Measurements from ENCODE around the gene METTL1. TPM values are rescaled to one million over a fixed set of nuclear protein-coding genes. Genes with fewer than 3 reads are reported as not detected.

The METTL1 gene
- total RNA-seq, 1 donor from 2014 or later = 40.7 TPM

GRCh38 chr12:57765698-57766463 lies 6.0 kb downstream of the METTL1 start:
- DNase-seq = no peak
- no peaks in the 10 kb centered on the region for H3K9me3 Mint-ChIP-seq
- ATAC-seq (ENCODE audit: low read depth) = peak; percentile 22
- intact Hi-C loops (cut with micrococcal nuclease) = loop anchor here (1.0 to 2.0 kb wide), 2 partner anchors 10 to 17 kb away; partner anchors contain the start of gene TSFM
- no peak overlapping the region for H3K27ac Mint-ChIP-seq
- POLR2A ChIA-PET = interaction anchor here (0.7 to 6.7 kb wide), 3 partner anchors 10 to 71 kb away, joined by 3 to 34 read pairs (median 3); partner anchors contain the start of genes CDK4 and MARCHF9
- peak overlapping the region; percentile 89 for H3K4me3 Mint-ChIP-seq
- peaks cover 32% of the 10 kb centered on the region for H3K36me3 Mint-ChIP-seq (ENCODE audit: low read depth)
- H3K27me3 Mint-ChIP-seq = peaks cover 13% of the 10 kb centered on the region
- peaks cover 34% of the 10 kb centered on the region for H3K4me1 Mint-ChIP-seq
- CTCF ChIA-PET = interaction anchor here (1.0 to 4.7 kb wide), 2 partner anchors 9 to 11 kb away, joined by 3 to 20 read pairs; no protein-coding TSS in a partner anchor
- TF ChIP-seq, protein P1, sequence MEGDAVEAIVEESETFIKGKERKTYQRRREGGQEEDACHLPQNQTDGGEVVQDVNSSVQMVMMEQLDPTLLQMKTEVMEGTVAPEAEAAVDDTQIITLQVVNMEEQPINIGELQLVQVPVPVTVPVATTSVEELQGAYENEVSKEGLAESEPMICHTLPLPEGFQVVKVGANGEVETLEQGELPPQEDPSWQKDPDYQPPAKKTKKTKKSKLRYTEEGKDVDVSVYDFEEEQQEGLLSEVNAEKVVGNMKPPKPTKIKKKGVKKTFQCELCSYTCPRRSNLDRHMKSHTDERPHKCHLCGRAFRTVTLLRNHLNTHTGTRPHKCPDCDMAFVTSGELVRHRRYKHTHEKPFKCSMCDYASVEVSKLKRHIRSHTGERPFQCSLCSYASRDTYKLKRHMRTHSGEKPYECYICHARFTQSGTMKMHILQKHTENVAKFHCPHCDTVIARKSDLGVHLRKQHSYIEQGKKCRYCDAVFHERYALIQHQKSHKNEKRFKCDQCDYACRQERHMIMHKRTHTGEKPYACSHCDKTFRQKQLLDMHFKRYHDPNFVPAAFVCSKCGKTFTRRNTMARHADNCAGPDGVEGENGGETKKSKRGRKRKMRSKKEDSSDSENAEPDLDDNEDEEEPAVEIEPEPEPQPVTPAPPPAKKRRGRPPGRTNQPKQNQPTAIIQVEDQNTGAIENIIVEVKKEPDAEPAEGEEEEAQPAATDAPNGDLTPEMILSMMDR (IDR thresholded peaks at IDR 0.05) = no peak

GRCh38 chr12:57765003-57765697 lies 6.8 kb downstream of the METTL1 start:
- DNase-seq (peak; percentile 47), ATAC-seq (ENCODE audit: low read depth) (peak; percentile 83)
- POLR2A ChIA-PET = interaction anchor here (0.6 to 6.7 kb wide), 4 partner anchors 9 to 1791 kb away, joined by 3 to 34 read pairs (median 3); partner anchors contain the start of genes CDK4, MARCHF9 and RAB5B
- Mint-ChIP-seq H3K27ac (no peak overlapping the region), H3K4me3 (peak overlapping the region; percentile 89), H3K36me3 (ENCODE audit: low read depth) (peaks cover 29% of the 10 kb centered on the region), H3K9me3 (no peaks in the 10 kb centered on the region), H3K27me3 (peaks cover 13% of the 10 kb centered on the region), H3K4me1 (peaks cover 32% of the 10 kb centered on the region)
- intact Hi-C loops (cut with micrococcal nuclease) = loop anchor here (2.0 kb wide), 1 partner anchor 18 kb away; the partner anchor contains the start of gene TSFM
- CTCF ChIA-PET = interaction anchor here (1.3 to 4.7 kb wide), 2 partner anchors 8 to 139 kb away, joined by 7 to 20 read pairs; no protein-coding TSS in a partner anchor
- TF ChIP-seq, protein P1 (IDR thresholded peaks at IDR 0.05) = no peak

GRCh38 chr12:57764662-57765002 lies 7.3 kb downstream of the METTL1 start:
- H3K9me3 Mint-ChIP-seq = no peaks in the 10 kb centered on the region
- H3K36me3 Mint-ChIP-seq (ENCODE audit: low read depth) = peaks cover 29% of the 10 kb centered on the region
- peaks cover 13% of the 10 kb centered on the region for H3K27me3 Mint-ChIP-seq
- ChIA-PET CTCF (interaction anchor here (1.3 to 4.7 kb wide), 2 partner anchors 8 to 140 kb away, joined by 7 to 20 read pairs; no protein-coding TSS in a partner anchor), POLR2A (interaction anchor here (0.6 to 6.7 kb wide), 4 partner anchors 8 to 1791 kb away, joined by 3 to 34 read pairs (median 4); partner anchors contain the start of genes CDK4, MARCHF9 and RAB5B)
- no peak overlapping the region for H3K27ac Mint-ChIP-seq
- peak; percentile 13 for ATAC-seq (ENCODE audit: low read depth)
- H3K4me3 Mint-ChIP-seq = peak overlapping the region; percentile 89
- intact Hi-C loops (cut with micrococcal nuclease) = loop anchor here (2.0 kb wide), 1 partner anchor 18 kb away; the partner anchor contains the start of gene TSFM
- no peak for DNase-seq
- TF ChIP-seq, protein P1 (IDR thresholded peaks at IDR 0.05) = no peak
- peaks cover 35% of the 10 kb centered on the region for H3K4me1 Mint-ChIP-seq

DNA sequence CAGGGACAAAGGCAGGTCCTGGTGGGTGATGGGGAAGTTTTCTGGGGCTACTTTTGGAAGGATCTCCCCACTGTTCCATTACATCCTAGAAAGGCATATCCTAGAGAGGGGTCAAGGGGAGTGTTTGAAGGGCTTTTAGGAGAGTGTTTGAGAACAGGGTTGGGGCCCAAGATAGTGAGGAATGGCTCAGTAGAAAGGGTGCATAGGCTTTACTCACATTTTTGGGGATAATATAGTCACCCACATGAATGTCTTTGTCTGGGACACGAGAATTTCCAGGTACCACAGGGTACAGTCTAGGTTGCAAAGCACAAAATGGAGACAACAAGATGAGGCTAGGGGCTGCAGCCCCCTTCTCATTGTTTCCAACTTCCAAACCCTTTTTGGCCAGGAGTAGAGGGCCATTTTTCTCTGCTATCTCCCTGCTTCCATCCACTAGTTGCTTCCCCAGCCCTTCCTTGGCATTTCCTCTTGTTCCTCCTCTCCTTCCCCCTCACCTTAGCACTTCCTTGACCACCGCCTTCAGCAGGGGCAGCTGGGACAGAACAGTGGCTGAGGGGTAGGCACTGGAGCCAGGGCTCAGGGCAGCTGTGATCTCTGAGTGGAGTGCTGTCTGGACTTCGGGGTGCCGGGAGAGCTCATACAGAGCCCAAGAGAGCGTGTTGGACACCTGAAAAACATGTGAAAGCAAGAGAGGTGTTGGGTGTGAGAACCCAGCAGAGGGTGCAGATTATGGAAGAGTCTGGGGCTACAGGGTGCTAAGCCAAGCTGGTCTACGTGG lies 7.8 kb downstream of the METTL1 start:
- peaks cover 40% of the 10 kb centered on the region for H3K4me1 Mint-ChIP-seq
- TF ChIP-seq, protein P1 (IDR thresholded peaks at IDR 0.05) = no peak
- H3K9me3 Mint-ChIP-seq = no peaks in the 10 kb centered on the region
- no peak for ATAC-seq (ENCODE audit: low read depth)
- peak overlapping the region; percentile 44 for H3K4me3 Mint-ChIP-seq
- CTCF ChIA-PET = interaction anchor here (1.3 to 4.7 kb wide), 2 partner anchors 7 to 141 kb away, joined by 7 to 20 read pairs; no protein-coding TSS in a partner anchor
- POLR2A ChIA-PET = interaction anchor here (0.7 to 6.7 kb wide), 3 partner anchors 8 to 171 kb away, joined by 3 to 34 read pairs (median 4); partner anchors contain the start of genes CDK4 and MARCHF9
- H3K27me3 Mint-ChIP-seq = peaks cover 13% of the 10 kb centered on the region
- DNase-seq = no peak
- H3K36me3 Mint-ChIP-seq (ENCODE audit: low read depth) = peaks cover 29% of the 10 kb centered on the region
- H3K27ac Mint-ChIP-seq = peak overlapping the region; percentile 12
- intact Hi-C loops (cut with micrococcal nuclease) = loop anchor here (2.0 kb wide), 1 partner anchor 19 kb away; the partner anchor contains the start of gene TSFM

All from activated B cell treated with CpG ODN at 0.5 μM for 24 hours (primary cell).